ENCODE measurements around the gene VEPH1.

Gene VEPH1

DNA sequence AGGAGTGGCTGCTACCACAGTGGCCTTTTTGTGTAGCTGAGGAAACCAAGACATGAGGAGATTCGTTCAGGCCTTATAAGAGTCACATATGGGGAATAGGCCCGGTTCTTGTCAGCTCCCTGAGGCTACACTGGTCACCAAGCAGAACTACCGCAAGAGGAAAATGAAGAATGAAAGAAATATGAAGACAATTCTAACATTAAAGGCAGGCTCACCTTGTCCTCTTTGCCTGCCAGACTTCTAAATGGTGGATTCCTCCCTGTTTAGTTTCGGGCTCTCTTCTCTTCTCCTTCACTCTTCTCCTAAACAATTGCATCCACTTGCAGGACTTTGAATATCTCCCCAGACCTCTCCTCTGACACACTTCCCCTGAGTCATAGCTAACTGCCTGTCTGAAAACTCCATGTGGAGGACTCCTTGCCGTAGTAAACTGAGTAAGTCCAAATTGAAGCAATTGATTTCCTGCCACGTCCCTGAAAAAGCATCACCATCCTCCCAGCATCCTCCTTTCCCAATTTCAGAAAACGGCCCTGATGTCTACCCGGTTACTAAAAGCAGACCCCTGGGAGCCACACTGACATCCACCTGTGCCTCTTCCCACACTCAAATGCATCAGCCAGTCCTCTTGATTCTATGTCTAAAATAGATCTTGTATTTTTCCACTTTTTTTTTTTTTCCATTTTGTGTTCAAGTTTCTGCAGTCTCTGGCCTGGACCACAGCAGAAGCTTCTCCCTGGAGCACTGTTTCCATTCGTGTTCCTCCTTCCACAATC lies 30.3 kb upstream of the VEPH1 start:
- no peak overlapping the region for H3K27ac ChIP-seq (ENCODE audit: low read depth, low read length)
- no peak overlapping the region for H3K9ac ChIP-seq (ENCODE audit: low read length)

DNA sequence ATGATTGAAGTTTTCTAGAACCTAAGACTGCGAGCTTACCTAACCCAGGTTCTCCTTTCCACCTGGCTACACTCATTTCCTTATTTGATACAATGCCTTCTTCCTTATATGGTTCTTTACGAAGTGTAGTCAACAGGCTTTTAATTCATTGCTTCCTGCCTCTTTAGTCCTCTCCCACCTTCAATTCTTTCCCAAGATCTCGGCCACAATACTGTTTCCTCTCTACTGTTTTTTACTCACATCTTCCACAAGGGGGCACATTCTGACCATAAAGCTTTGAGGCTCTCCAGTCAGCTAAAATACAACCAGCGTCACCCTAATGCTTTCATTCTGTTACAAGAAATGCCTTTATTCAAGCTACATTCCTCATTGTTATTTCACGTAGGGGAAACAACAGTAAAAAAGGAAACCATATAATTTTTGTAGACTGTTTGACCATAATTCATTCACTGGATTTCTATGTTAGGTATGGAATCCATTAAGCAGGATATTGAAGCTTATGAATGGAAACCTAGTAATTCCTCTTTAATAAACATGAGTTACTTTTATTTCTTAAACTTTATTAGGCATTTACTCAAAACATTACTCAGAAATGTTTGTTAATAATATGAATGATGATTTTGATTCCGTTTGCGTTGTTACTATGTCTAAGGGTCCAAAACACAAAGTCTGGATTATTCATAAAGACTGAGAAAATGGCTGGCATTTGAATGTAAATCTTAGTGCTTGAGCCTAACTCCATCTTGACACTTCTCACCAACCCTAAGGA lies 29.5 kb upstream of the VEPH1 start:
- H3K9ac ChIP-seq (ENCODE audit: low read length), result peak overlapping the region; percentile 9

More for the DNA sequence above, 30.3 kb upstream of the VEPH1 start:
- Histone ChIP-seq H3K4me1 (ENCODE audit: control insufficient read depth, insufficient read depth, low read length) (peaks cover 14% of the 10 kb centered on the region), H3K27me3 (ENCODE audit: control insufficient read depth, insufficient read depth, low read length) (no peaks in the 10 kb centered on the region), H3K9me3 (ENCODE audit: control insufficient read depth, insufficient read depth, low read depth, low read length) (no peaks in the 10 kb centered on the region), H3K4me3 (ENCODE audit: low read depth, low read length) (no peak overlapping the region), H3K36me3 (ENCODE audit: control insufficient read depth, insufficient read depth, low read length) (no peaks in the 10 kb centered on the region)

DNA sequence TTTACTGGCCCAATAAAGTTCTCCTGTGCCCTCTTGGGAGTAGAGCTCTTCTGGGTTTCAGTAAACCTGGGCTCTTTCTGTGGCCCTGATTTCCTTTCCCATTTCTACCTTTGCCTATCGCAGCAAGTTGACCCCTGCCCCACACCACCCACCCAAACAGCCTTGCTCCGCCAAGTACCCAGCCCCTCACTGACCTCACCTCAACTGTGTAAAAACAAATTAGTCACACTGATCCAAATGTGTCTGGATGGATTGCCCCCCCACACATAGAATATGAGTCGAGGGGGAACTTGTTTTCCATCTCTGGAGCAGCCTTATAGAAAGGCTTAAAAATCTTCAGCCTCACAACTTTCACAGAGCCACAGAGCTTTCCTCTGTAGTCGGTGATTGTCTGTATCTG lies 28.6 kb upstream of the VEPH1 start:
- Histone ChIP-seq H3K4me3 (ENCODE audit: low read depth, low read length) (no peak overlapping the region), H3K36me3 (ENCODE audit: control insufficient read depth, insufficient read depth, low read length) (no peaks in the 10 kb centered on the region), H3K27ac (ENCODE audit: low read depth, low read length) (no peak overlapping the region), H3K27me3 (ENCODE audit: control insufficient read depth, insufficient read depth, low read length) (no peaks in the 10 kb centered on the region), H3K4me1 (ENCODE audit: control insufficient read depth, insufficient read depth, low read length) (peaks cover 14% of the 10 kb centered on the region), H3K9ac (ENCODE audit: low read length) (no peak overlapping the region), H3K9me3 (ENCODE audit: control insufficient read depth, insufficient read depth, low read depth, low read length) (no peaks in the 10 kb centered on the region)

More for the DNA sequence above, 29.5 kb upstream of the VEPH1 start:
- Histone ChIP-seq H3K27ac (ENCODE audit: low read depth, low read length) (no peak overlapping the region), H3K27me3 (ENCODE audit: control insufficient read depth, insufficient read depth, low read length) (no peaks in the 10 kb centered on the region), H3K4me1 (ENCODE audit: control insufficient read depth, insufficient read depth, low read length) (peaks cover 14% of the 10 kb centered on the region), H3K4me3 (ENCODE audit: low read depth, low read length) (no peak overlapping the region), H3K36me3 (ENCODE audit: control insufficient read depth, insufficient read depth, low read length) (no peaks in the 10 kb centered on the region), H3K9me3 (ENCODE audit: control insufficient read depth, insufficient read depth, low read depth, low read length) (no peaks in the 10 kb centered on the region)

DNA sequence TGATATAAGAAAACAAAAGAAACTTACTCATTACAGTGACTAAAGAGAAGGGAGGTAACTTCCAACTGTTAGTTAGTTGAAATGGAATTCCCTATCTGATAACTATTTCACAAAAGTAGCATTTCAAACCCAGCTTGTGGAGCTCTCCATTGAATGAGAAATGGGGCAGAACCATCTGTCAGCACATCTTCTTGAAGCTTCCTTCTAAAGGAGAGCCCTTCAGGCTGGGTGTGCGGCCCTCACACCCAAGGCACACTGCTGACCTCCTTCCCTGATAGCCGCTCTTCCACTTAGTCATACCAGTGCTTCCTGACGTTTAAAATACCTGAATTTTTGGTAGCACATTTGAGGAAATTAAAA lies 28.1 kb upstream of the VEPH1 start:
- H3K36me3 ChIP-seq (ENCODE audit: control insufficient read depth, insufficient read depth, low read length), result no peaks in the 10 kb centered on the region
- H3K27ac ChIP-seq (ENCODE audit: low read depth, low read length), result no peak overlapping the region
- H3K9me3 ChIP-seq (ENCODE audit: control insufficient read depth, insufficient read depth, low read depth, low read length), result no peaks in the 10 kb centered on the region
- no peak overlapping the region for H3K9ac ChIP-seq (ENCODE audit: low read length)
- peaks cover 14% of the 10 kb centered on the region for H3K4me1 ChIP-seq (ENCODE audit: control insufficient read depth, insufficient read depth, low read length)
- H3K27me3 ChIP-seq (ENCODE audit: control insufficient read depth, insufficient read depth, low read length), result no peaks in the 10 kb centered on the region
- H3K4me3 ChIP-seq (ENCODE audit: low read depth, low read length), result no peak overlapping the region

DNA sequence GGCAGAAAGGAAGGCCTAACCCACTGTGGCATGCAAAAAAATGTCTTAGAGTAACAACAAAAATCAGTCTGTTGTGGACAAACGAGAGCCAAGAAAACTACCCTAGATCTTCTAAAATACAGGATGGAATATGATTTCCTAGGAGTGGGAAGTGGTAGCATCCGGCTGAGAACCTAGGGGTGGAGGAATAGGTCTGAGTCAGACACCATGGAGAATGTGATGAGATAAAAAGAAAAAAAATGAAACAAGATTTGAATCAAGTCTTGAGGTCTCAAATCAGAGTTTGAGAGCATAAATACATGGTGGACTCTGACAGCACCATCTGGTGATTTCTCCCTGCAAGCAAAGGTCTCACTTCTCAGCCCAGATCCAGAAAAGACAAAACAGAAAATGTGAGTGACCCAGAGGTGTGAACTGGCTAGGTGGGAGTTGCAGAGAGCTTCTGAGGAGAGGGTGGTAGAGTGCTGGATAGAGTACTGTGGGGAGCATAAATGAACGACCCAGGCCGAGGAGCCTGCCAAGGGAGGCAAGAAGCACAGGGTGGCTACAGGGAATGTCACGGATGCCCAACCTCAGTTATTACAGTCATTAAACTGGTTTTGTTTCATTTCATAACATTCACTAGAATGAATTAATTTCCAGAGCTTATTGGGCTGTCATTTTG lies 27.6 kb upstream of the VEPH1 start:
- H3K9me3 ChIP-seq (ENCODE audit: control insufficient read depth, insufficient read depth, low read depth, low read length), result no peaks in the 10 kb centered on the region
- H3K27me3 ChIP-seq (ENCODE audit: control insufficient read depth, insufficient read depth, low read length), result no peaks in the 10 kb centered on the region
- H3K36me3 ChIP-seq (ENCODE audit: control insufficient read depth, insufficient read depth, low read length), result no peaks in the 10 kb centered on the region
- H3K27ac ChIP-seq (ENCODE audit: low read depth, low read length), result no peak overlapping the region
- H3K9ac ChIP-seq (ENCODE audit: low read length), result no peak overlapping the region
- H3K4me1 ChIP-seq (ENCODE audit: control insufficient read depth, insufficient read depth, low read length), result peaks cover 14% of the 10 kb centered on the region
- no peak overlapping the region for H3K4me3 ChIP-seq (ENCODE audit: low read depth, low read length)

DNA sequence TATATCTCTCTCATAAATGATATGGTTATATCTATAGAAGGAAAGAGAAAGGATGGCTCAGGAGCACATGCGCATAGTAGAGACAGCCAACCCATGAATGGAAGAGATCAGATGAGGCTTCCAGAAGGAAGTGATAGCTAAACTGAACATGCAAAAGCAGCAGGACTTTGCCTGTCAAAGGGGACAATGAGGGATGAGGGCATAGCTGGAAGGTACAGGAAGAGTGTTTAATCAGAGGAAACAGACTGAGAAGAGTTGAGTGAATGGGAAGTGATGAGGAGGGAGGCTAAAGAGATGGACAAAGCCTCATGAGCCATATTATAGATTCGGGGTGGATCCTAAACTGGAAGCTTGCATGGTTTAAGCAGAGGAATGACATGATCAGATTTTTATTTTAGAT lies 26.5 kb upstream of the VEPH1 start:
- Histone ChIP-seq H3K27me3 (ENCODE audit: control insufficient read depth, insufficient read depth, low read length) (no peaks in the 10 kb centered on the region), H3K36me3 (ENCODE audit: control insufficient read depth, insufficient read depth, low read length) (no peaks in the 10 kb centered on the region), H3K9me3 (ENCODE audit: control insufficient read depth, insufficient read depth, low read depth, low read length) (no peaks in the 10 kb centered on the region), H3K4me3 (ENCODE audit: low read depth, low read length) (no peak overlapping the region), H3K9ac (ENCODE audit: low read length) (no peak overlapping the region), H3K4me1 (ENCODE audit: control insufficient read depth, insufficient read depth, low read length) (peaks cover 14% of the 10 kb centered on the region), H3K27ac (ENCODE audit: low read depth, low read length) (no peak overlapping the region)

DNA sequence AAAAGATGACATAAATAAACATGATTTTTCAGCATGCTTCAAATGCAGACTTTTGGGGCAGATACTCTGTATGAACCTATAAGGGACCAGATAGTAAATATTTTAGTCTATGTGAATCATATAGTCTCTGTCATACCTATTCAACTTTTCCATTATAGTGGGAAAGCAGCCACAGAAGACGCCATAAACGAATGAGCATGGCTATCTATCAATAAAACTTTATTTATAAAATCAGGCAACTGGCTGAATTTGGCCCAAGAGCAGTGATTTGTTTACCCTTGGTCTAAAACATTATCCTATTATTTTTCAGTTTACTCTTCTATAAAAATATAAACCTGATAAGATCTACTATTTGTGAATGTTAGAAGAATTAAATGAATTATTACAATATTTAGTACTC lies 25.9 kb upstream of the VEPH1 start:
- H3K4me1 ChIP-seq (ENCODE audit: control insufficient read depth, insufficient read depth, low read length), result peaks cover 14% of the 10 kb centered on the region
- no peaks in the 10 kb centered on the region for H3K9me3 ChIP-seq (ENCODE audit: control insufficient read depth, insufficient read depth, low read depth, low read length)
- H3K27ac ChIP-seq (ENCODE audit: low read depth, low read length), result no peak overlapping the region
- H3K4me3 ChIP-seq (ENCODE audit: low read depth, low read length), result no peak overlapping the region
- H3K36me3 ChIP-seq (ENCODE audit: control insufficient read depth, insufficient read depth, low read length), result no peaks in the 10 kb centered on the region
- H3K27me3 ChIP-seq (ENCODE audit: control insufficient read depth, insufficient read depth, low read length), result no peaks in the 10 kb centered on the region
- no peak overlapping the region for H3K9ac ChIP-seq (ENCODE audit: low read length)

DNA sequence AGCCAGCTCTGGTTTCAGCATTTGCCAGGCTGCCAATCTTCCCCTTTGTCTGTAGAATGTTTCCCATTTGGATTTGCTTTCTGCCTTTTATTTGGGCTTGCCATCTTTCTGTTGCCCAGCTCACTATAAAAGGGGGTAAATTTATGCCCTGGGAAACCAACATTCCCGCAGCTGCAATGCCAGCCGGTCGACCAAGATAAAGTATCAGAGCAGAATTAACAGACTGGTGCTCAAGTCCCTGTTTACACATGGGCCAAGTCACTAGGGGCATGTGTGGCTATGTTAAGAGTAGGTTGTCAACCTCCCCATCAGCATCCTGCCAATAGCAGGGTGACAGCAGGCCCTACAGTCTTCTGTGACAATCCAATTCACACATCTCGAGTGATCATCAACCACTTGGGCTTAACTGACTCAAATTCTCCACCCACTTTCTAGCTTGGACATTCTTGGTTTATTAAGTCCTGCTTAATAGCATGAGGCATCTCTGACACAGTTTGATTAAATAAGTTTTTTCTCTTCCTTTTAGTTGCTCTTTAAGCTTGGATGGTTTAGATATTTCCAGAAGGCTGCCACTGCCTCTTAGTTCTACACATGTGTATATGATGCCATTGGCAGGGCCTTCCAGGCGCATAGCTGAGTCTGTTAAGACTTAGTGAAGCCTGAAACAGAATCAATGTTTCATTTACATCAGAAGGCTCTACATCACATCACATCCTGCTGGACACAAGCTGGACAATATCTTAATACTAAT lies 24.1 kb upstream of the VEPH1 start:
- H3K4me1 ChIP-seq (ENCODE audit: control insufficient read depth, insufficient read depth, low read length), result peaks cover 6% of the 10 kb centered on the region
- H3K4me3 ChIP-seq (ENCODE audit: low read depth, low read length), result no peak overlapping the region
- H3K27ac ChIP-seq (ENCODE audit: low read depth, low read length), result no peak overlapping the region

DNA sequence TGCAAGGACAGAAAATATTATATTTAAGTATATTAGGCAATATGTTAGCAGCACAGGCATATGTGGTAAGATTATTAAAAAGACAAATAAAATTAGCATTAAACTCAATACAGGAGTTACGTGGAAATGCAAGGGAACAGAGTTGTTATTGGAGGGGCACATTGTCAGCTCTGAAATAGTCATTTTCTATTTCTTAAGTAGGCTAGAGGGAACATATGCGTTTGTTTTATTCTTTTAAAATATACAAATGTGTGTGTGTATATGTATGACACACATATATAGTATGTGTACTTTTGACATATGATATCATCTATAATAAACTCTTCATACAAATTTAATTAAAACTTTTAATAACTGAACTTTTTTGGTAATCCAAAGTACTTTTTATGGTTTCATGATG lies 22.8 kb upstream of the VEPH1 start:
- Histone ChIP-seq H3K27ac (ENCODE audit: low read depth, low read length) (no peak overlapping the region), H3K9me3 (ENCODE audit: control insufficient read depth, insufficient read depth, low read depth, low read length) (no peaks in the 10 kb centered on the region), H3K9ac (ENCODE audit: low read length) (no peak overlapping the region), H3K36me3 (ENCODE audit: control insufficient read depth, insufficient read depth, low read length) (no peaks in the 10 kb centered on the region), H3K27me3 (ENCODE audit: control insufficient read depth, insufficient read depth, low read length) (no peaks in the 10 kb centered on the region), H3K4me1 (ENCODE audit: control insufficient read depth, insufficient read depth, low read length) (no peaks in the 10 kb centered on the region), H3K4me3 (ENCODE audit: low read depth, low read length) (no peak overlapping the region)

More for the DNA sequence above, 24.1 kb upstream of the VEPH1 start:
- Histone ChIP-seq H3K9ac (ENCODE audit: low read length) (no peak overlapping the region), H3K36me3 (ENCODE audit: control insufficient read depth, insufficient read depth, low read length) (no peaks in the 10 kb centered on the region), H3K9me3 (ENCODE audit: control insufficient read depth, insufficient read depth, low read depth, low read length) (no peaks in the 10 kb centered on the region), H3K27me3 (ENCODE audit: control insufficient read depth, insufficient read depth, low read length) (no peaks in the 10 kb centered on the region)

DNA sequence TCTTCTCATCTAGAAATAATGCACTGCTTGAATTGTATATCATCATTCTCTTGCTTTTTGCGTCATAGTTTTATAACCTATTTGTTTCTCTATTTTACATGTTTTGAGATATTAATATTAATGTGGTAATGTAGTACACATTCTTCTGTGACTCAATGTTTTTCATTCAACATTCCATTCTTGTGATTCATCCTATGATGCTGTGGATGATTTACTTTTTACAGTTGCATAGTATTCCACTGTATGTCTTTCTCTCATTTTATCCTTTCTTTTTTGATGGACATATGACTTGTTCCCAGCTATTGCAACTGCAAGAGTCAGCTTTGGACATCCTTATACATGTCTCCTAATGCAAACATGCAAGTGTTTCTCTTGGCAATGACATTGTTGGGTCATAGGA lies 20.6 kb upstream of the VEPH1 start:
- Histone ChIP-seq H3K36me3 (ENCODE audit: control insufficient read depth, insufficient read depth, low read length) (no peaks in the 10 kb centered on the region), H3K27me3 (ENCODE audit: control insufficient read depth, insufficient read depth, low read length) (no peaks in the 10 kb centered on the region), H3K4me1 (ENCODE audit: control insufficient read depth, insufficient read depth, low read length) (no peaks in the 10 kb centered on the region), H3K27ac (ENCODE audit: low read depth, low read length) (no peak overlapping the region), H3K9me3 (ENCODE audit: control insufficient read depth, insufficient read depth, low read depth, low read length) (peaks cover under 1% of the 10 kb centered on the region; the same call in 1 of the 2 replicates), H3K4me3 (ENCODE audit: low read depth, low read length) (no peak overlapping the region), H3K9ac (ENCODE audit: low read length) (no peak overlapping the region)
